Measurements from ENCODE around the gene PRKN. TPM values are rescaled to one million over a fixed set of nuclear protein-coding genes. Genes with fewer than 3 reads are reported as not detected.

Gene PRKN
- total RNA-seq, 1 experiment from 2014 or later: 2.0 TPM

DNA sequence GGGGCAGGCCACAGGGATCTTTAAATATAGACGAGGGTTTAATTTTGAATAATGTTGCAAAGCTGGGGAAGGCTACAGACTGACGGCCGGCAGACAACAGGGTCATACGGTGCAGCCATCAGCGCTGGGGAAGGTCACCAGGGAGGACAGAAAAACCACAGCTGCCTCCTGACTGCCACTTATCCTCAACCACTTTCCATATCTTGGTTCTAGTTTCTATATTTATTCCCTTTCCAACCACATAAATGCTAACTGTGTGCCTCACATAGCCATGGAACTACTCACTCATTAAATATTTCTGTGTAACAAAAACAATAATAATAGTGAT is 1368.0 kb downstream of the PRKN start:
- H4K5ac ChIP-seq (ENCODE audit: insufficient read length, low read depth, low read length): no peak overlapping the region
- H3K23me2 ChIP-seq (ENCODE audit: insufficient read length, low read depth, low read length, poor library complexity, severe bottlenecking): no peaks in the 10 kb centered on the region
- H2BK120ac ChIP-seq (ENCODE audit: low read depth, low read length, poor library complexity, severe bottlenecking): no peak overlapping the region
- Mint-ChIP-seq H3K27ac (no peak overlapping the region; a peak in 1 of 7 replicates), H3K27me3 (ENCODE audit: low read depth) (no peaks in the 10 kb centered on the region), H3K36me3 (ENCODE audit: insufficient read depth in 1 of 3, low read depth in 3 of 3) (peaks cover 3 to 14% (median 4%) of the 10 kb centered on the region in 3 experiments; a peak in 6 of 7 replicates), H3K9me3 (peaks cover 10 to 15% of the 10 kb centered on the region in 2 experiments), H3K4me3 (no peak overlapping the region), H3K4me1 (peaks cover 9 to 11% of the 10 kb centered on the region in 2 experiments)
- H3K27me3 ChIP-seq (ENCODE audit: insufficient read depth, low read length): no peaks in the 10 kb centered on the region
- no peak overlapping the region for H2AK5ac ChIP-seq (ENCODE audit: insufficient read length, low read length)
- H3K4me1 ChIP-seq (ENCODE audit: insufficient read depth, low read length): no peaks in the 10 kb centered on the region
- no peak overlapping the region for H2BK20ac ChIP-seq (ENCODE audit: low read depth, low read length, poor library complexity, severe bottlenecking)
- H4K91ac ChIP-seq (ENCODE audit: insufficient read length, low read depth, low read length): no peak overlapping the region
- H2AFZ ChIP-seq (ENCODE audit: low read length): no peak overlapping the region
- no peak overlapping the region for H3K18ac ChIP-seq (ENCODE audit: insufficient read length, low read depth, low read length)
- DNase-seq: no peak
- no peak overlapping the region for H2BK12ac ChIP-seq (ENCODE audit: insufficient read length, low read depth, low read length)
- H3K4me2 ChIP-seq (ENCODE audit: insufficient read depth, insufficient read length, low read length): no peak overlapping the region
- no peaks in the 10 kb centered on the region for H3K9me3 ChIP-seq (ENCODE audit: control insufficient read depth, low read depth, low read length)
- H3K79me2 ChIP-seq (ENCODE audit: insufficient read depth, low read length): no peaks in the 10 kb centered on the region
- no peak overlapping the region for H4K8ac ChIP-seq (replicated peaks; ENCODE audit: insufficient read length, low read depth, low read length)
- no peak overlapping the region for H3T11ph ChIP-seq (ENCODE audit: low read length)
- no peak overlapping the region for H3K4ac ChIP-seq (ENCODE audit: low read depth, low read length)
- no peak overlapping the region for H3K56ac ChIP-seq (ENCODE audit: insufficient read length, low read depth, low read length)
- H2BK5ac ChIP-seq (ENCODE audit: insufficient read length, low read length): no peak overlapping the region
- TF ChIP-seq, protein P1, sequence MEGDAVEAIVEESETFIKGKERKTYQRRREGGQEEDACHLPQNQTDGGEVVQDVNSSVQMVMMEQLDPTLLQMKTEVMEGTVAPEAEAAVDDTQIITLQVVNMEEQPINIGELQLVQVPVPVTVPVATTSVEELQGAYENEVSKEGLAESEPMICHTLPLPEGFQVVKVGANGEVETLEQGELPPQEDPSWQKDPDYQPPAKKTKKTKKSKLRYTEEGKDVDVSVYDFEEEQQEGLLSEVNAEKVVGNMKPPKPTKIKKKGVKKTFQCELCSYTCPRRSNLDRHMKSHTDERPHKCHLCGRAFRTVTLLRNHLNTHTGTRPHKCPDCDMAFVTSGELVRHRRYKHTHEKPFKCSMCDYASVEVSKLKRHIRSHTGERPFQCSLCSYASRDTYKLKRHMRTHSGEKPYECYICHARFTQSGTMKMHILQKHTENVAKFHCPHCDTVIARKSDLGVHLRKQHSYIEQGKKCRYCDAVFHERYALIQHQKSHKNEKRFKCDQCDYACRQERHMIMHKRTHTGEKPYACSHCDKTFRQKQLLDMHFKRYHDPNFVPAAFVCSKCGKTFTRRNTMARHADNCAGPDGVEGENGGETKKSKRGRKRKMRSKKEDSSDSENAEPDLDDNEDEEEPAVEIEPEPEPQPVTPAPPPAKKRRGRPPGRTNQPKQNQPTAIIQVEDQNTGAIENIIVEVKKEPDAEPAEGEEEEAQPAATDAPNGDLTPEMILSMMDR (conservative IDR thresholded peaks at IDR 0.05): no peak
- H3K14ac ChIP-seq (ENCODE audit: insufficient read depth, low read length): no peak overlapping the region
- no peaks in the 10 kb centered on the region for H4K20me1 ChIP-seq (ENCODE audit: control insufficient read depth, insufficient read depth, insufficient read length)
- no CpG with 5 or more reads among the region's 5 CpGs for WGBS (ENCODE audit: extremely low coverage, insufficient read length, low lambda C conversion rate)
- no peak overlapping the region for H2BK15ac ChIP-seq (ENCODE audit: low read depth, low read length)
- no peak overlapping the region for H3K23ac ChIP-seq (ENCODE audit: insufficient read length, low read depth, low read length)
- no peak overlapping the region for H3K9ac ChIP-seq (ENCODE audit: extremely low read depth, insufficient read length, low read length)
- H3K79me1 ChIP-seq (ENCODE audit: insufficient read depth, low read depth, low read length, poor library complexity, severe bottlenecking): no peaks in the 10 kb centered on the region
- no peak overlapping the region for H3K27ac ChIP-seq (ENCODE audit: insufficient read length, low read depth, low read length)
